ENCODE measurements around the gene ANGPTL7. TPM values are rescaled to one million over a fixed set of nuclear protein-coding genes. Genes with fewer than 3 reads are reported as not detected.
"Not testable (repeated sequence)": the region's sequence is repeated elsewhere in the genome, so short reads cannot be mapped to it uniquely, and the experiment has no call there.

ANGPTL7 gene
- total RNA-seq, 1 donor from 2014 or later, result 1.4 TPM

- no peak for DNase-seq (ENCODE audit: low spot score)
These were observed 20.0 kb upstream of the ANGPTL7 start for GRCh38 chr1:11169202-11169601.

GRCh38 chr1:11170102-11170501 is 19.1 kb upstream of the ANGPTL7 start:
- DNase-seq (ENCODE audit: low spot score), result no peak

- no peak for DNase-seq (ENCODE audit: low spot score)
These were observed 14.8 kb upstream of the ANGPTL7 start for GRCh38 chr1:11174261-11174942.

GRCh38 chr1:11175461-11175860 is 13.7 kb upstream of the ANGPTL7 start:
- DNase-seq (ENCODE audit: low spot score), result no peak

GRCh38 chr1:11176081-11176706 is 13.0 kb upstream of the ANGPTL7 start:
- no peak for DNase-seq (ENCODE audit: low spot score)

GRCh38 chr1:11178021-11179015 is 10.8 kb upstream of the ANGPTL7 start:
- no peak for DNase-seq (ENCODE audit: low spot score)

- DNase-seq (ENCODE audit: low spot score), result no peak
These were observed 10.0 kb upstream of the ANGPTL7 start for GRCh38 chr1:11179125-11179524.

- DNase-seq (ENCODE audit: low spot score), result not testable (repeated sequence)
These were observed 9.4 kb upstream of the ANGPTL7 start for GRCh38 chr1:11179749-11180148.

GRCh38 chr1:11180342-11180744 is 8.8 kb upstream of the ANGPTL7 start:
- no peak for DNase-seq (ENCODE audit: low spot score)

- no peak for DNase-seq (ENCODE audit: low spot score)
These were observed 6.3 kb upstream of the ANGPTL7 start for GRCh38 chr1:11182884-11183283.

GRCh38 chr1:11184973-11185372 is 4.2 kb upstream of the ANGPTL7 start:
- DNase-seq (ENCODE audit: low spot score), result no peak

- DNase-seq (ENCODE audit: low spot score), result no peak
These were observed 2.2 kb upstream of the ANGPTL7 start for GRCh38 chr1:11187000-11187399.

GRCh38 chr1:11187494-11187893 is 1.7 kb upstream of the ANGPTL7 start:
- no peak for DNase-seq (ENCODE audit: low spot score)

- DNase-seq (ENCODE audit: low spot score), result no peak
These were observed 1.2 kb upstream of the ANGPTL7 start for GRCh38 chr1:11187931-11188330.

- no peak for DNase-seq (ENCODE audit: low spot score)
These were observed 774 bp upstream of the ANGPTL7 start for GRCh38 chr1:11188381-11188780.

GRCh38 chr1:11193376-11193775 is 4.2 kb downstream of the ANGPTL7 start:
- no peak for DNase-seq (ENCODE audit: low spot score)

GRCh38 chr1:11194407-11195176 is 5.4 kb downstream of the ANGPTL7 start:
- DNase-seq (ENCODE audit: low spot score), result no peak

- no peak for DNase-seq (ENCODE audit: low spot score)
These were observed 7.8 kb downstream of the ANGPTL7 start for GRCh38 chr1:11196945-11197344.

- DNase-seq (ENCODE audit: low spot score), result no peak
These were observed 8.2 kb downstream of the ANGPTL7 start for GRCh38 chr1:11197359-11197758.

- no peak for DNase-seq (ENCODE audit: low spot score)
These were observed 9.1 kb downstream of the ANGPTL7 start for GRCh38 chr1:11198257-11198656.

- no peak for DNase-seq (ENCODE audit: low spot score)
These were observed 9.9 kb downstream of the ANGPTL7 start for GRCh38 chr1:11198851-11199594.

Data from ureter (tissue), 1 donor.